Stimulated activated naive B cell treated with anti-CD40 and anti-IgM and Interleukin-4, amounts not matched to agents 10 μg/mL and 1 μg/mL and 100 μg/mL, for 72 hours (primary cell): Measurements from ENCODE around the gene GNG4.
"Not testable (repeated sequence)": the region's sequence is repeated elsewhere in the genome, so short reads cannot be mapped to it uniquely, and the experiment has no call there.

Experiments
- ATAC-seq, 2 donors: fragments of 150-1000 bp; cut with Tn5 transposase; replicated peaks; 2 replicates each; pipeline ENCODE4 v1.10.0; 2021; ENCODE audit warnings: moderate library complexity in 1 of 2
- DNase-seq: peaks from one replicate; pipeline ENCODE4 v3.0.0; 2021
- H3K27ac Mint-ChIP-seq: one replicate; pipeline ENCODE4 v1.8.0; 2022; ENCODE audit warnings: mild to moderate bottlenecking, mixed read lengths
- H3K27me3 Mint-ChIP-seq, 2 donors: one replicate each; pipeline ENCODE4 v1.8.0; 2022; ENCODE audit warnings: mixed read lengths in 2 of 2
- H3K36me3 Mint-ChIP-seq, 2 donors: one replicate each; pipeline ENCODE4 v1.8.0; 2022; ENCODE audit warnings: mixed read lengths in 2 of 2, mild to moderate bottlenecking in 1 of 2
- H3K4me1 Mint-ChIP-seq, 2 donors: one replicate each; pipeline ENCODE4 v1.8.0; 2022; ENCODE audit warnings: mixed read lengths in 2 of 2, mild to moderate bottlenecking in 1 of 2
- H3K4me3 Mint-ChIP-seq, 2 donors: one replicate each; pipeline ENCODE4 v1.8.0; 2022; ENCODE audit warnings: mild to moderate bottlenecking in 2 of 2, mixed read lengths in 2 of 2, moderate library complexity in 1 of 2
- H3K9me3 Mint-ChIP-seq, 2 donors: one replicate each; pipeline ENCODE4 v1.8.0; 2022; ENCODE audit warnings: mixed read lengths in 2 of 2, mild to moderate bottlenecking in 1 of 2

Gene GNG4

GRCh38 chr1:235571482-235571881 lies 78.1 kb downstream of the GNG4 start:
- DNase-seq (no peak), ATAC-seq (no peak)
- no peaks in the 10 kb centered on the region for H3K36me3 Mint-ChIP-seq
- peaks cover 0 to 10% of the 10 kb centered on the region in 2 donors for H3K4me1 Mint-ChIP-seq
- no peak overlapping the region for H3K4me3 Mint-ChIP-seq
- no peaks in the 10 kb centered on the region for H3K9me3 Mint-ChIP-seq
- peaks cover 4 to 8% of the 10 kb centered on the region in 2 donors for H3K27me3 Mint-ChIP-seq
- H3K27ac Mint-ChIP-seq = no peak overlapping the region

- Mint-ChIP-seq H3K27me3 (peaks cover 0 to 7% of the 10 kb centered on the region in 2 donors), H3K9me3 (no peaks in the 10 kb centered on the region), H3K4me3 (no peak overlapping the region), H3K27ac (no peak overlapping the region), H3K4me1 (peaks cover 0 to 10% of the 10 kb centered on the region in 2 donors), H3K36me3 (no peaks in the 10 kb centered on the region)
- ATAC-seq (no peak), DNase-seq (no peak)
These were observed 81.6 kb downstream of the GNG4 start for GRCh38 chr1:235567812-235568503.

- Mint-ChIP-seq H3K4me3 (no peak overlapping the region), H3K4me1 (peaks cover 0 to 10% of the 10 kb centered on the region in 2 donors), H3K27ac (no peak overlapping the region), H3K9me3 (no peaks in the 10 kb centered on the region), H3K36me3 (no peaks in the 10 kb centered on the region), H3K27me3 (peaks cover 0 to 7% of the 10 kb centered on the region in 2 donors)
- no peak for DNase-seq
- ATAC-seq = no peak
These were observed 83.5 kb downstream of the GNG4 start for GRCh38 chr1:235566084-235566483.

- no peak for DNase-seq
- ATAC-seq = no peak
- Mint-ChIP-seq H3K4me1 (peaks cover 0 to 10% of the 10 kb centered on the region in 2 donors), H3K9me3 (no peaks in the 10 kb centered on the region), H3K27me3 (peaks cover 0 to 7% of the 10 kb centered on the region in 2 donors), H3K36me3 (no peaks in the 10 kb centered on the region), H3K4me3 (no peak overlapping the region), H3K27ac (no peak overlapping the region)
These were observed 86.0 kb downstream of the GNG4 start for GRCh38 chr1:235563513-235564061.

GRCh38 chr1:235562589-235562988 lies 87.0 kb downstream of the GNG4 start:
- no peak overlapping the region for H3K27ac Mint-ChIP-seq
- ATAC-seq = no peak
- H3K36me3 Mint-ChIP-seq = no peaks in the 10 kb centered on the region
- H3K9me3 Mint-ChIP-seq = no peaks in the 10 kb centered on the region
- H3K4me1 Mint-ChIP-seq = peaks cover 0 to 3% of the 10 kb centered on the region in 2 donors
- H3K4me3 Mint-ChIP-seq = no peak overlapping the region
- peaks cover 0 to 7% of the 10 kb centered on the region in 2 donors for H3K27me3 Mint-ChIP-seq
- DNase-seq = no peak

- H3K27ac Mint-ChIP-seq = no peak overlapping the region
- H3K9me3 Mint-ChIP-seq = no peaks in the 10 kb centered on the region
- DNase-seq = no peak
- H3K36me3 Mint-ChIP-seq = no peaks in the 10 kb centered on the region
- no peaks in the 10 kb centered on the region for H3K27me3 Mint-ChIP-seq
- no peak for ATAC-seq
- no peaks in the 10 kb centered on the region for H3K4me1 Mint-ChIP-seq
- no peak overlapping the region for H3K4me3 Mint-ChIP-seq
These were observed 90.9 kb downstream of the GNG4 start for GRCh38 chr1:235558621-235559169.

GRCh38 chr1:235557495-235557894 lies 92.1 kb downstream of the GNG4 start:
- Mint-ChIP-seq H3K9me3 (no peaks in the 10 kb centered on the region), H3K27ac (no peak overlapping the region), H3K36me3 (no peaks in the 10 kb centered on the region), H3K27me3 (no peaks in the 10 kb centered on the region), H3K4me1 (no peaks in the 10 kb centered on the region), H3K4me3 (no peak overlapping the region)
- ATAC-seq (peak in 1 of 2 donors; percentile 31), DNase-seq (no peak)

GRCh38 chr1:235556807-235557206 lies 92.8 kb downstream of the GNG4 start:
- Mint-ChIP-seq H3K36me3 (no peaks in the 10 kb centered on the region), H3K27ac (no peak overlapping the region), H3K27me3 (no peaks in the 10 kb centered on the region), H3K4me1 (no peaks in the 10 kb centered on the region), H3K9me3 (no peaks in the 10 kb centered on the region), H3K4me3 (no peak overlapping the region)
- ATAC-seq = no peak
- DNase-seq = no peak

GRCh38 chr1:235553112-235553551 lies 96.5 kb downstream of the GNG4 start:
- Mint-ChIP-seq H3K4me3 (no peak overlapping the region), H3K9me3 (no peaks in the 10 kb centered on the region), H3K4me1 (no peaks in the 10 kb centered on the region), H3K36me3 (no peaks in the 10 kb centered on the region), H3K27ac (no peak overlapping the region), H3K27me3 (peaks cover 0 to 4% of the 10 kb centered on the region in 2 donors)
- no peak for DNase-seq
- ATAC-seq = no peak

GRCh38 chr1:235552146-235552716 lies 97.4 kb downstream of the GNG4 start:
- no peak overlapping the region for H3K27ac Mint-ChIP-seq
- H3K4me1 Mint-ChIP-seq = no peaks in the 10 kb centered on the region
- no peak overlapping the region for H3K4me3 Mint-ChIP-seq
- ATAC-seq (no peak), DNase-seq (no peak)
- H3K36me3 Mint-ChIP-seq = no peaks in the 10 kb centered on the region
- no peaks in the 10 kb centered on the region for H3K9me3 Mint-ChIP-seq
- H3K27me3 Mint-ChIP-seq = peaks cover 0 to 9% of the 10 kb centered on the region in 2 donors

- peaks cover 4 to 20% of the 10 kb centered on the region in 2 donors for H3K27me3 Mint-ChIP-seq
- H3K27ac Mint-ChIP-seq = no peak overlapping the region
- no peaks in the 10 kb centered on the region for H3K9me3 Mint-ChIP-seq
- H3K4me3 Mint-ChIP-seq = no peak overlapping the region
- H3K4me1 Mint-ChIP-seq = no peaks in the 10 kb centered on the region
- no peak for ATAC-seq
- no peaks in the 10 kb centered on the region for H3K36me3 Mint-ChIP-seq
- DNase-seq = no peak
These were observed 100.0 kb downstream of the GNG4 start for GRCh38 chr1:235549351-235550139.

GRCh38 chr1:235546369-235547155 lies 103.0 kb downstream of the GNG4 start:
- not testable (repeated sequence) for H3K4me3 Mint-ChIP-seq, DNase-seq, H3K36me3 Mint-ChIP-seq, H3K9me3 Mint-ChIP-seq, H3K27ac Mint-ChIP-seq, H3K4me1 Mint-ChIP-seq
- peaks cover 4 to 20% of the 10 kb centered on the region in 2 donors for H3K27me3 Mint-ChIP-seq
- ATAC-seq = peak in 1 of 2 donors; percentile 47

- Mint-ChIP-seq H3K27ac (no peak overlapping the region), H3K9me3 (no peaks in the 10 kb centered on the region), H3K36me3 (no peaks in the 10 kb centered on the region), H3K4me3 (no peak overlapping the region), H3K27me3 (peaks cover 4 to 20% of the 10 kb centered on the region in 2 donors), H3K4me1 (no peaks in the 10 kb centered on the region)
- ATAC-seq = no peak
- DNase-seq = no peak
These were observed 104.2 kb downstream of the GNG4 start for GRCh38 chr1:235545292-235545930.
